Ammon's horn (tissue), 1 donor: ENCODE data around the gene SH3BGRL3.
"Not testable (repeated sequence)": the region's sequence is repeated elsewhere in the genome, so short reads cannot be mapped to it uniquely, and the experiment has no call there.

Experiments
- DNase-seq: peaks from one replicate; pipeline ENCODE4 v3.0.0-alpha.2; 2016; ENCODE audit warnings: low spot score

Gene SH3BGRL3

GRCh38 chr1:26317146-26317545 is 37.3 kb downstream of the SH3BGRL3 start:
- DNase-seq = no peak

GRCh38 chr1:26317612-26318337 is 37.9 kb downstream of the SH3BGRL3 start, which contains the start of gene CD52:
CD52 (plus strand) TSS chr1:26317958; CDS start chr1:26318018, 60 bp downstream.
- no peak for DNase-seq

GRCh38 chr1:26318338-26319064 is 38.6 kb downstream of the SH3BGRL3 start:
- peak; percentile 51 for DNase-seq

- no peak for DNase-seq
Observed at GRCh38 chr1:26320896-26321295, 41.0 kb downstream of the SH3BGRL3 start.

GRCh38 chr1:26321315-26322041 is 41.6 kb downstream of the SH3BGRL3 start:
- peak; percentile 92 for DNase-seq

- DNase-seq = no peak
Observed at GRCh38 chr1:26322042-26322331, 42.1 kb downstream of the SH3BGRL3 start.

- no peak for DNase-seq
Observed at GRCh38 chr1:26323382-26323781, 43.5 kb downstream of the SH3BGRL3 start.

GRCh38 chr1:26324550-26324949 is 44.7 kb downstream of the SH3BGRL3 start:
- no peak for DNase-seq

- no peak for DNase-seq
Observed at GRCh38 chr1:26327956-26328362, 48.1 kb downstream of the SH3BGRL3 start.

- no peak for DNase-seq
Observed at GRCh38 chr1:26328597-26328996, 48.7 kb downstream of the SH3BGRL3 start.

- not testable (repeated sequence) for DNase-seq
Observed at GRCh38 chr1:26329380-26329779, 49.5 kb downstream of the SH3BGRL3 start.

GRCh38 chr1:26330276-26330675 is 50.4 kb downstream of the SH3BGRL3 start:
- no peak for DNase-seq
